Endothelial cell of umbilical vein (primary cell): ENCODE data around the gene CMTM4. TPM values are rescaled to one million over a fixed set of nuclear protein-coding genes. Genes with fewer than 3 reads are reported as not detected.

Experiments used
- BruUV-seq: library from RNA; stranded (reverse); fragments of 400-500 nt; replicated peaks from 2 replicates; lab custom pipeline; 2021; lab: Mats Ljungman, UMichigan
- CTCF ChIA-PET: fragments of 300-600, 350-600 bp; sonication (Branson Sonifier 250); formaldehyde crosslinking; loops from one replicate; lab custom pipeline; 2021; ENCODE audit warnings: antibody characterized with exemption, inconsistent platforms; lab: Charles Lee
- POLR2A ChIA-PET: fragments of 300-600, 350-600 bp; sonication (Branson Sonifier 250); formaldehyde crosslinking; loops from one replicate; lab custom pipeline; 2021; ENCODE audit warnings: antibody characterized with exemption, inconsistent platforms; lab: Charles Lee
- DNase-seq: peaks from one replicate; pipeline ENCODE4 v3.0.0-alpha.2; 2011; ENCODE audit warnings: low read depth, low spot score
- FAIRE-seq: peaks from 2 replicates; lab custom pipeline; 2011; peaks lifted over from hg19 to GRCh38; lab: Jason Lieb, UNC
- H2AFZ ChIP-seq: 2 replicates; pipeline ENCODE4 v1.6.0; 2012; ENCODE audit warnings: low read depth, low read length, control low read depth, inconsistent platforms
- H3K27ac ChIP-seq: 2 replicates; pipeline ENCODE4 v1.5.1; 2011; ENCODE audit warnings: low read depth, mild to moderate bottlenecking, control low read depth, low read length, moderate library complexity; ENCODE audit not compliant: insufficient read depth
- H3K27me3 ChIP-seq, 2 experiments: 2 replicates each; pipeline versions ENCODE4 v1.6.0 to v1.6.1; 2011; ENCODE audit warnings: low read length in 2 of 2, mixed read lengths in 1 of 2; ENCODE audit not compliant: control insufficient read depth in 2 of 2, insufficient read depth in 2 of 2
- H3K36me3 ChIP-seq, 2 experiments: 2 replicates in 1 of 2; 3 replicates in 1 of 2; pipeline ENCODE4 v1.5.1; 2011; ENCODE audit warnings: low read length in 2 of 2, mild to moderate bottlenecking in 1 of 2, moderate library complexity in 1 of 2; ENCODE audit not compliant: control insufficient read depth in 2 of 2, insufficient read depth in 2 of 2; ENCODE audit errors: extremely low read depth in 1 of 2
- H3K4me1 ChIP-seq: 3 replicates; pipeline ENCODE4 v1.5.1; 2011; ENCODE audit warnings: mild to moderate bottlenecking, low read length; ENCODE audit not compliant: control insufficient read depth, insufficient read depth; ENCODE audit errors: extremely low read depth
- H3K4me2 ChIP-seq: 2 replicates; pipeline ENCODE4 v1.6.1; 2011; ENCODE audit warnings: low read length, control low read depth, mixed read lengths; ENCODE audit not compliant: insufficient read depth
- H3K4me3 ChIP-seq, 3 experiments: fragments of 200-600 bp in 1 of 3; sonication (generic), shearing (Covaris generic) in 1 of 3; replicated peaks in 1 of 3; 2 replicates each; pipeline ENCODE4 v1.5.1; 2011 to 2016; ENCODE audit warnings: control low read depth in 3 of 3, low read length in 3 of 3, mild to moderate bottlenecking in 2 of 3, inconsistent platforms in 1 of 3, low read depth in 1 of 3, moderate library complexity in 1 of 3; ENCODE audit not compliant: insufficient read depth in 1 of 3
- H3K79me2 ChIP-seq: 2 replicates; pipeline ENCODE4 v1.6.0; 2012; ENCODE audit warnings: low read length, inconsistent platforms; ENCODE audit not compliant: control insufficient read depth, insufficient read depth
- H3K9ac ChIP-seq: replicated peaks from 2 replicates; pipeline ENCODE3; 2011; ENCODE audit warnings: low read length, control low read depth; ENCODE audit not compliant: insufficient read depth; ENCODE audit errors: extremely low read depth
- H3K9me1 ChIP-seq: replicated peaks from 3 replicates; pipeline ENCODE4 v1.6.0; 2011; ENCODE audit warnings: mild to moderate bottlenecking, low read length; ENCODE audit not compliant: control insufficient read depth, insufficient read depth; ENCODE audit errors: extremely low read depth
- H3K9me3 ChIP-seq: replicated peaks from 2 replicates; pipeline ENCODE4 v1.5.1; 2012; ENCODE audit warnings: low read length, inconsistent platforms; ENCODE audit not compliant: control insufficient read depth, insufficient read depth
- H4K20me1 ChIP-seq: replicated peaks from 2 replicates; pipeline ENCODE3; 2011; ENCODE audit warnings: mild to moderate bottlenecking, low read length; ENCODE audit not compliant: control insufficient read depth, insufficient read depth; ENCODE audit errors: extremely low read depth
- CTCF ChIP-seq, 2 donors: IDR thresholded peaks; 1 replicate in 1 of 2; 2 replicates in 1 of 2; pipeline ENCODE4 v1.5.1; 2011; ENCODE audit warnings: low read length in 2 of 2, mild to moderate bottlenecking in 2 of 2, moderate library complexity in 2 of 2, control low read depth in 1 of 2, inconsistent platforms in 1 of 2, low read depth in 1 of 2; ENCODE audit not compliant: insufficient read depth in 1 of 2; ENCODE audit errors: extremely low read depth in 1 of 2
- EZH2 ChIP-seq: IDR thresholded peaks from 2 replicates; pipeline ENCODE4 v1.6.1; 2012; ENCODE audit warnings: borderline replicate concordance, low read depth, mild to moderate bottlenecking, moderate library complexity, low read length, inconsistent platforms; ENCODE audit not compliant: severe bottlenecking
- FOS ChIP-seq: IDR thresholded peaks from 2 replicates; pipeline ENCODE4 v1.6.1; 2011; ENCODE audit warnings: mild to moderate bottlenecking, low read length, moderate library complexity, borderline replicate concordance; ENCODE audit not compliant: insufficient read depth
- GATA2 ChIP-seq: IDR thresholded peaks from 2 replicates; pipeline ENCODE4 v1.7.0; 2011; ENCODE audit warnings: low read depth, mild to moderate bottlenecking, moderate library complexity, mixed read lengths, low read length; ENCODE audit not compliant: insufficient read length, insufficient read depth
- JUN ChIP-seq: IDR thresholded peaks from 2 replicates; pipeline ENCODE4 v1.6.1; 2011; ENCODE audit warnings: borderline replicate concordance, low read depth; ENCODE audit not compliant: insufficient read length, insufficient read depth
- MAX ChIP-seq: IDR thresholded peaks from 2 replicates; pipeline ENCODE4 v1.6.1; 2011; ENCODE audit not compliant: insufficient read depth, insufficient read length
- MYC ChIP-seq: IDR thresholded peaks from one replicate; pipeline ENCODE4 v1.6.1; 2011; ENCODE audit warnings: mild to moderate bottlenecking, low read depth, low read length
- POLR2A ChIP-seq: IDR thresholded peaks from 2 replicates; pipeline ENCODE4 v1.6.1; 2012; ENCODE audit warnings: low read depth, mild to moderate bottlenecking, control low read depth, low read length
- POLR2AphosphoS5 ChIP-seq: IDR thresholded peaks from 2 replicates; pipeline ENCODE4 v1.6.1; 2012; ENCODE audit warnings: low read depth, mild to moderate bottlenecking, control low read depth, low read length, moderate library complexity; ENCODE audit not compliant: insufficient read depth
- dilution Hi-C: fragments of 300-500 bp; cut with MboI; formaldehyde crosslinking; loops from one replicate; pipeline ENCODE4 v1.15.0; 2019; ENCODE audit warnings: low sequenced_read_pairs; ENCODE audit not compliant: extremely low pct_ligation_motif_present
- intact Hi-C: fragments of 100-400 bp; cut with micrococcal nuclease; formaldehyde crosslinking; loops from one replicate; pipeline ENCODE4 v1.10.0; 2022
- polyA plus RNA-seq, 4 experiments: library from polyadenylated mRNA; depleted of rRNA in 3 of 4; stranded (reverse) in 3 of 4; unstranded in 1 of 4; fragments of >200 nt; gene quantifications; 2 replicates each; pipeline versions ENCODE4 v1.2.1 to v1.2.3, GENCODE V29; 2011 to 2012; ENCODE audit warnings: missing spikeins in 1 of 4
- total RNA-seq: library from RNA; stranded (reverse); gene quantifications from 2 replicates; pipeline ENCODE4 v1.2.3, GENCODE V29; 2021

The CMTM4 gene
- total and polyA plus RNA-seq, 2 donors (not counting 3 experiments of a cell fraction or from before 2014, with no cell fraction given): 9.0 to 10.7 TPM

- POLR2A ChIA-PET: no interaction called here
- dilution Hi-C loops: no loop called here
Measured at GRCh38 chr16:66616592-66616991, 80.0 kb downstream of the CMTM4 start.

More at GRCh38 chr16:66616592-66616991, 80.0 kb downstream of the CMTM4 start:
- no TSS peak for BruUV-seq
- no peaks in the 10 kb centered on the region for H3K27me3 ChIP-seq
- H3K4me1 ChIP-seq: peaks cover 20% of the 10 kb centered on the region
- TF ChIP-seq EZH2 (no peak), FOS (no peak), MAX (no peak), MYC (no peak), JUN (no peak), GATA2 (no peak), CTCF (IDR thresholded peaks at IDR 0.05; ENCODE audit: extremely low read depth in 1 of 2, insufficient read depth in 1 of 2, low read depth in 1 of 2, low read length in 2 of 2) (no peak), POLR2AphosphoS5 (no peak), POLR2A (no peak)
- H3K27ac ChIP-seq: no peak overlapping the region
- no peaks in the 10 kb centered on the region for H3K79me2 ChIP-seq
- no peak for DNase-seq
- H4K20me1 ChIP-seq: no peaks in the 10 kb centered on the region
- no peaks in the 10 kb centered on the region for H3K9me3 ChIP-seq
- FAIRE-seq: no peak
- CTCF ChIA-PET: interaction anchor here (3.0 kb wide), 1 partner anchor 8 kb away, joined by 52 read pairs; no protein-coding TSS in a partner anchor
- H3K4me2 ChIP-seq: no peak overlapping the region
- no peak overlapping the region for H2AFZ ChIP-seq
- H3K9me1 ChIP-seq: no peaks in the 10 kb centered on the region
- intact Hi-C loops: no loop called here
- H3K9ac ChIP-seq: no peak overlapping the region
- H3K36me3 ChIP-seq: peaks cover 9 to 15% of the 10 kb centered on the region in 2 experiments
- H3K4me3 ChIP-seq: no peak overlapping the region
